Esophagus muscularis mucosa (tissue), 4 donors: ENCODE measurements around the gene CAMKMT. TPM values are rescaled to one million over a fixed set of nuclear protein-coding genes. Genes with fewer than 3 reads are reported as not detected.

ENCODE experiments used
- DNase-seq: peaks from one replicate; pipeline ENCODE4 v3.0.0-alpha.2; 2017; ENCODE audit errors: extremely low spot score
- H3K27ac ChIP-seq, 4 donors: fragments of 200-600 bp; sonication (generic); replicated peaks in 1 of 4; 1 replicate in 3 of 4; 2 replicates in 1 of 4; pipeline ENCODE4 v1.5.1; 2016 to 2019; ENCODE audit warnings: mild to moderate bottlenecking in 1 of 4
- H3K27me3 ChIP-seq, 4 donors: fragments of 200-600 bp; sonication (generic); one replicate each; pipeline versions ENCODE4 v1.5.1 to v1.6.0; 2016 to 2019
- H3K36me3 ChIP-seq, 4 donors: fragments of 200-600 bp; sonication (generic); one replicate each; pipeline ENCODE4 v1.5.1; 2016 to 2019
- H3K4me1 ChIP-seq, 4 donors: fragments of 200-600 bp; sonication (generic); one replicate each; pipeline ENCODE4 v1.5.1; 2016 to 2019
- H3K4me3 ChIP-seq, 4 donors: fragments of 200-600 bp; sonication (generic); 1 replicate in 2 of 4; 2 replicates in 2 of 4; pipeline ENCODE4 v1.5.1; 2016 to 2019; ENCODE audit warnings: mild to moderate bottlenecking in 4 of 4, moderate library complexity in 1 of 4
- H3K9me3 ChIP-seq, 4 donors: fragments of 200-600 bp; sonication (generic); 1 replicate in 3 of 4; 2 replicates in 1 of 4; pipeline ENCODE4 v1.5.1; 2016 to 2019
- EP300 ChIP-seq: sonication (generic); formaldehyde crosslinking; IDR thresholded peaks from one replicate; pipeline ENCODE4 v1.6.1; 2017; ENCODE audit warnings: antibody characterized with exemption
- POLR2A ChIP-seq: fragments of 450-650 bp; IDR thresholded peaks from one replicate; pipeline ENCODE4 v1.6.1; 2017; ENCODE audit warnings: antibody characterized with exemption, moderate library complexity, mild to moderate bottlenecking, low read depth
- POLR2AphosphoS5 ChIP-seq, 2 donors: sonication (generic); formaldehyde crosslinking; IDR thresholded peaks; one replicate each; pipeline ENCODE4 v1.6.1; 2017; ENCODE audit warnings: antibody characterized with exemption in 2 of 2
- WGBS: methylation state at CpG from one replicate; pipeline ENCODE4 v1.1.5; 2018; 5-methylcytosine and 5-hydroxymethylcytosine counted together
- intact Hi-C: fragments of 100-400 bp; cut with DNase I; formaldehyde crosslinking; loops from one replicate; pipeline ENCODE4 v1.15.1; 2023
- total RNA-seq, 4 donors: library from RNA; depleted of rRNA; stranded (reverse); fragments of >200 nt; gene quantifications; one replicate each; pipeline versions ENCODE4 v1.1.0 to v1.2.1, GENCODE V29; 2016
- TF ChIP-seq, protein P1 (sequence below), 3 experiments: fragments of 200-600 bp in 2 of 3; fragments of 450-650 bp in 1 of 3; sonication (generic) in 2 of 3; IDR thresholded peaks; one replicate each; pipeline ENCODE4 v1.5.1; 2017 to 2019; ENCODE audit warnings: antibody characterized with exemption in 3 of 3, mild to moderate bottlenecking in 2 of 3, moderate library complexity in 1 of 3

The CAMKMT gene
- total RNA-seq, 4 donors from 2014 or later = 5.8 to 8.3 (median 6.9) TPM

DNA sequence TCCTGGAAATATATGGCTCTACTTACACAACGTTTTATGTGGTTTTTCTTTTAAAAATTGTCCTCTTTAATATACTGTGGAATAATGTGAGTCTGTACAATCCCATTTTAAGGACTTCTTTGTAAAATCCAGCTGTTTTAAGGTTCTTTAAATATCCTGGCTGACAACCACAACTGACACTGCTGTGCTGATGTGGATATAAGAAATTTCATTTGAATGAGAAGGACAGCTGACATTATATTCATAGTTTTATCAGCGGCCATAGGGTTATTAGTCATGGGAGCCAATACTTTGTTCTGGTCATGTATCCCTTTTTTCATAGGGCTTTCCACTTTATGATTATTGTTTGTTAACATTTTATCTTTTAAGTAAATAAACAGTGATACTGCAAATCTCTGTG, 169.5 kb downstream of the CAMKMT start:
- intact Hi-C loops = no loop called here

DNA sequence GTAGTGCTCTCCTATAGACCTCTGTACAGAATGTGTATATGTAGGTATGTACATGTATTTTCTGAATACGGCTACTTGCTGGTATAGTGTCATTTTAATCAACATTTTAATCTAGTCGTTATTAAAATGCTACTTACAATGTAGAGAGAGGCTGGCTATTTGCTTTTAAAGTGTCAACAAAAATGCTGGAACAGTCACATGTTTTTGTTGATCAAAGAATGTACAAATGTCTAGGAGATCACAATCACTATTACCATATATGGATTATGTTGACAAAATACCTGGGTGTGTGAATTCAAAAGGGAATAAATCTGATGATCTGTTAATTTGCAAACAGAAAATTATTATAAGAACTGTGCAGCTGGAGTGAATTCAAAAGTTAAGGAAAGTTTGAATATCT, 170.3 kb downstream of the CAMKMT start:
- no peaks in the 10 kb centered on the region for H3K9me3 ChIP-seq
- WGBS = 95% methylated on average over 2 of the region's 2 CpGs
- no peaks in the 10 kb centered on the region for H3K4me1 ChIP-seq
- TF ChIP-seq POLR2A = no peak
- no peak for TF ChIP-seq EP300
- TF ChIP-seq, protein P1, sequence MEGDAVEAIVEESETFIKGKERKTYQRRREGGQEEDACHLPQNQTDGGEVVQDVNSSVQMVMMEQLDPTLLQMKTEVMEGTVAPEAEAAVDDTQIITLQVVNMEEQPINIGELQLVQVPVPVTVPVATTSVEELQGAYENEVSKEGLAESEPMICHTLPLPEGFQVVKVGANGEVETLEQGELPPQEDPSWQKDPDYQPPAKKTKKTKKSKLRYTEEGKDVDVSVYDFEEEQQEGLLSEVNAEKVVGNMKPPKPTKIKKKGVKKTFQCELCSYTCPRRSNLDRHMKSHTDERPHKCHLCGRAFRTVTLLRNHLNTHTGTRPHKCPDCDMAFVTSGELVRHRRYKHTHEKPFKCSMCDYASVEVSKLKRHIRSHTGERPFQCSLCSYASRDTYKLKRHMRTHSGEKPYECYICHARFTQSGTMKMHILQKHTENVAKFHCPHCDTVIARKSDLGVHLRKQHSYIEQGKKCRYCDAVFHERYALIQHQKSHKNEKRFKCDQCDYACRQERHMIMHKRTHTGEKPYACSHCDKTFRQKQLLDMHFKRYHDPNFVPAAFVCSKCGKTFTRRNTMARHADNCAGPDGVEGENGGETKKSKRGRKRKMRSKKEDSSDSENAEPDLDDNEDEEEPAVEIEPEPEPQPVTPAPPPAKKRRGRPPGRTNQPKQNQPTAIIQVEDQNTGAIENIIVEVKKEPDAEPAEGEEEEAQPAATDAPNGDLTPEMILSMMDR (IDR thresholded peaks at IDR 0.05) = no peak
- H3K27ac ChIP-seq = no peak overlapping the region
- no peak for DNase-seq
- no peak overlapping the region for H3K4me3 ChIP-seq
- H3K27me3 ChIP-seq = no peaks in the 10 kb centered on the region
- peaks cover 0 to 3% (median 0%) of the 10 kb centered on the region in 4 donors for H3K36me3 ChIP-seq
- intact Hi-C loops = no loop called here

More for the DNA sequence above, 169.5 kb downstream of the CAMKMT start:
- Histone ChIP-seq H3K27me3 (no peaks in the 10 kb centered on the region), H3K36me3 (peaks cover 0 to 3% (median 0%) of the 10 kb centered on the region in 4 donors), H3K4me1 (no peaks in the 10 kb centered on the region), H3K4me3 (no peak overlapping the region), H3K27ac (no peak overlapping the region), H3K9me3 (no peaks in the 10 kb centered on the region)
- no peak for DNase-seq
- 85% methylated on average over 2 of the region's 2 CpGs for WGBS
- TF ChIP-seq, protein P1 (IDR thresholded peaks at IDR 0.05) = no peak
- no peak for TF ChIP-seq EP300
- TF ChIP-seq POLR2A = no peak
- no peak for TF ChIP-seq POLR2AphosphoS5 (IDR thresholded peaks at IDR 0.05)

DNA sequence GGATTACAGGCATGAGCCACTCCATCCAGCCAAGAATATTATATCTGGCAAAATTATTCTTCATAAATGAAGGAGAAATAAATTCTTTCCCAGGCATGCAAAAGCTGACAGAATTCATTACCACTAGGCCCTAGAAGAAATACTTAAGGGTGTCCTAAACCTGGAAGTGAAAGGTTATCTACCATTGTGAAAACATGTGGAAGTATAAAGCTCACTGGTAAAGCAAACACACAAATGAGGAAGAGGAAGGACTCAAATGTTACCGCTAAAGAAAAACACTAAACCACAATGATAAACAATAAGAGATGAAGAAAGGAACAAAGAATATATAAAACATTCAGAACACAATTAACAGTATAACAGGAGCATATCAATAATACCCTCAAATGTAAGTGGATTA, 171.8 kb downstream of the CAMKMT start:
- Histone ChIP-seq H3K27ac (no peak overlapping the region), H3K4me3 (no peak overlapping the region), H3K27me3 (no peaks in the 10 kb centered on the region), H3K36me3 (peaks cover 0 to 3% (median 0%) of the 10 kb centered on the region in 4 donors), H3K9me3 (no peaks in the 10 kb centered on the region), H3K4me1 (no peaks in the 10 kb centered on the region)
- no peak for TF ChIP-seq POLR2A
- intact Hi-C loops = no loop called here
- DNase-seq = no peak
- 86% methylated on average over 1 of the region's 1 CpG for WGBS

DNA sequence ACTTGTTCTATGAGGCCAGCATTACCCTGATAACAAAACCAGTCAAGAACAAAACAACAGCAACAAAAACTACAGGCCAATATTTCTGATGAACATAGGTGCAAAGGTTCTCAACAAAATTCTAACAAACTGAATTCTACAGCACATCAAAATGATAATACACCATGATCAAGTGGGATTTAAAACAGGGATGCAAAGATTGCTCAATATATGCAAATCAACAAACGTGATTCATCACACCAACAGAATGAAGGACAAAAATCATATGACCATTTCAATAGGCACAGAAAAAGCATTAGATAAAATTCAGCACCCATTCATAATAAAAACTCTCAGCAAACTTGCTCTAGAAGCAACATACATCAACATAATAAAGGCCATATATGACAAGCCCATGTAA, 173.6 kb downstream of the CAMKMT start:
- WGBS = 93% methylated on average over 1 of the region's 1 CpG
- no peaks in the 10 kb centered on the region for H3K4me1 ChIP-seq
- H3K27me3 ChIP-seq = no peaks in the 10 kb centered on the region
- TF ChIP-seq POLR2AphosphoS5 (IDR thresholded peaks at IDR 0.05) = no peak
- TF ChIP-seq EP300 = no peak
- TF ChIP-seq POLR2A = no peak
- TF ChIP-seq, protein P1 (IDR thresholded peaks at IDR 0.05) = no peak
- no peak overlapping the region for H3K27ac ChIP-seq
- peaks cover 0 to 3% (median 0%) of the 10 kb centered on the region in 4 donors for H3K36me3 ChIP-seq
- intact Hi-C loops = no loop called here
- no peaks in the 10 kb centered on the region for H3K9me3 ChIP-seq
- H3K4me3 ChIP-seq = no peak overlapping the region
- DNase-seq = no peak

DNA sequence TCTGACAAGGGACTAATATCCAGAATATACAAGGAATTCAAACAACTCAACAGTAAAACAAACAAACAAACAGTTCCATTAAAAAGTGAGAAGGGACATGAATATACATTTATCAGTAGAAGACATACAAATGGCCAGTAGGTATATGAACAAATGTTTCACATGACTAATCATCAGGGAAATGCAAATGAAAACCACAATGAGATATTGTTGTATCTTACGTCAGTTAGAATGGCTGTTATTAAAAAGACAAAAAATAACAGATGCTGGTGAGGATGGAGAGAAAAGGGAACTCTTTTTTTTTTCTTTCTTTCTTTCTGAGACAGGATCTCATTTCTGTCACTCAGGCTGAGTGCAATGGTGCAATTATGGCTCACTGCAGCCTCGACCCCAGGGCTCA, 175.5 kb downstream of the CAMKMT start:
- 90% methylated on average over 2 of the region's 2 CpGs for WGBS
- no peaks in the 10 kb centered on the region for H3K27me3 ChIP-seq
- H3K27ac ChIP-seq = no peak overlapping the region
- peaks cover 0 to 3% (median 0%) of the 10 kb centered on the region in 4 donors for H3K36me3 ChIP-seq
- H3K9me3 ChIP-seq = no peaks in the 10 kb centered on the region
- intact Hi-C loops = no loop called here
- H3K4me3 ChIP-seq = no peak overlapping the region
- no peaks in the 10 kb centered on the region for H3K4me1 ChIP-seq
- no peak for TF ChIP-seq POLR2AphosphoS5 (IDR thresholded peaks at IDR 0.05)
- TF ChIP-seq EP300 = no peak
- TF ChIP-seq, protein P1 (IDR thresholded peaks at IDR 0.05) = no peak
- TF ChIP-seq POLR2A = no peak
- no peak for DNase-seq
